ENCODE measurements around the gene CIITA. TPM values are rescaled to one million over a fixed set of nuclear protein-coding genes. Genes with fewer than 3 reads are reported as not detected.

The CIITA gene
- total RNA-seq, 4 donors from 2014 or later, result 1.2 to 26.9 (median 13.9) TPM

DNA sequence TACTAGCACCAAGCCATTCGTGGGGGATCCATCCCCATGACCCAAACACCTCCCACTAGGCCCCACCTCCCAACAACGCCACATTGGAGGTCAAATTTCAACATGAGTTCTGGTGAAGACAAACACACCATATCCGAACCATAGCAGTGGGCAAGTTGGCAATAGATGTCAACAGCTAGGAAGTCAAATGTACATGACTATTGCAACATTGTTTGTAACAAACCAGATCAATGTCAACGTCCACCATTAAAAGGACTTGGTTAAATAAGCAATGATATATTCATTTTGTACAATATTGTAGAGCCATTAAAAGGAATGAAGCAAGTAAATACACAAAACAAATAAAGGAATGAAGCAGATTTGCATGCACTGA lies 26.5 kb upstream of the CIITA start:
- intact Hi-C loops (cut with DNase I; ENCODE audit: low total_unique reads), result no loop called here
- Histone ChIP-seq H3K4me3 (no peak overlapping the region), H3K36me3 (no peaks in the 10 kb centered on the region), H3K4me1 (peaks cover 0 to 4% (median 0%) of the 10 kb centered on the region in 4 donors), H3K9me3 (no peaks in the 10 kb centered on the region), H3K27ac (no peak overlapping the region), H3K27me3 (no peaks in the 10 kb centered on the region)
- TF ChIP-seq POLR2A (IDR thresholded peaks at IDR 0.05) (no peak), POLR2AphosphoS5 (IDR thresholded peaks at IDR 0.05) (no peak), EP300 (IDR thresholded peaks at IDR 0.05; ENCODE audit: low read depth) (no peak)
- TF ChIP-seq, protein P1, sequence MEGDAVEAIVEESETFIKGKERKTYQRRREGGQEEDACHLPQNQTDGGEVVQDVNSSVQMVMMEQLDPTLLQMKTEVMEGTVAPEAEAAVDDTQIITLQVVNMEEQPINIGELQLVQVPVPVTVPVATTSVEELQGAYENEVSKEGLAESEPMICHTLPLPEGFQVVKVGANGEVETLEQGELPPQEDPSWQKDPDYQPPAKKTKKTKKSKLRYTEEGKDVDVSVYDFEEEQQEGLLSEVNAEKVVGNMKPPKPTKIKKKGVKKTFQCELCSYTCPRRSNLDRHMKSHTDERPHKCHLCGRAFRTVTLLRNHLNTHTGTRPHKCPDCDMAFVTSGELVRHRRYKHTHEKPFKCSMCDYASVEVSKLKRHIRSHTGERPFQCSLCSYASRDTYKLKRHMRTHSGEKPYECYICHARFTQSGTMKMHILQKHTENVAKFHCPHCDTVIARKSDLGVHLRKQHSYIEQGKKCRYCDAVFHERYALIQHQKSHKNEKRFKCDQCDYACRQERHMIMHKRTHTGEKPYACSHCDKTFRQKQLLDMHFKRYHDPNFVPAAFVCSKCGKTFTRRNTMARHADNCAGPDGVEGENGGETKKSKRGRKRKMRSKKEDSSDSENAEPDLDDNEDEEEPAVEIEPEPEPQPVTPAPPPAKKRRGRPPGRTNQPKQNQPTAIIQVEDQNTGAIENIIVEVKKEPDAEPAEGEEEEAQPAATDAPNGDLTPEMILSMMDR (IDR thresholded peaks at IDR 0.05), result no peak
- no peak for DNase-seq
- WGBS, 2 donors (ENCODE audit: low coverage in 1 of 2), result 60 to 83% methylated on average over 1 to 4 of the region's 4 CpGs
- in situ Hi-C loops (cut with MboI; ENCODE audit: low pct_ligation_motif_present in 1 of 4, low pct_unique_long_range_greater_than_20kb in 1 of 4, low sequenced_read_pairs in 3 of 4), result loop anchor here in 1 of 4 donors (25.0 kb wide), 1 partner anchor 88 kb away; no protein-coding TSS in a partner anchor

DNA sequence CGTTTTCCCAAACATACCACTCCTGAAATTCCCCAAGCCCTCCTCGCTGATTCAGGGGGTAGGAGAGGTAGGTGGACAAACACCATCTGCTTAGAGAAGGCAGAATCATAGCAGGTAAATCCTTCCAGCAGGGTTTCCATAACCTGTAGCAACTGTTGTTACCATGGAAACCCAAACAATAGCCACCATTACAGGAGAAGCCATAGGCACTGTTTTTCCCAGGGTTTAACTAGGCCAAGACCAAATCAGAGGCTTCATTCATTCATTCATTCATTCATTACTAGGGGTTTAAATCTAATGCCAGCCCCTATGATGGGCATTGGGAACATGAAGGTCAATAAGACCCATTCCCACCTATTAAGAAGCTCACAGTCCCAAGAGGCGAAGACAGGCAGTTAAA lies 25.5 kb upstream of the CIITA start:
- 94 to 100% methylated on average over 1 to 3 of the region's 3 CpGs for WGBS, 2 donors (ENCODE audit: low coverage in 1 of 2)

DNA sequence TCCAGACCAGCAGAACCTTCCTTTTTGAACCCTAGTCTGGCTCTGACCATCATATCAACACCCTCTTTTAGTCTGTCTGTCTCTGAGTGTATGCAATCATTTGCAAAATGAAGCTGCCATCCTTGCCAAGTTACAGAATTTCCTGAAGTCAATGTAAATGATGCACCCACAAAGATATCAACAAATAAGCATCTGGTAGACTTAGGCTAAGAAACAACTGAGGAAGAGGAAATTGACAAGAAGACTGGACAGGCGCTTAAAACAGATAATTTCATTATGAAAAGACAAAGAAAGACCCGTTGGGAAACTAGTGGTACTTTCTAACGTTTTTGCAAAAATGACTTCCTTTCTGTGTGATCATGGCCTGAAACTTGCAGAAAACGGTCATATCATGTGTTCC lies 24.7 kb upstream of the CIITA start:
- H3K9me3 ChIP-seq, result no peaks in the 10 kb centered on the region
- no peak for TF ChIP-seq POLR2A (IDR thresholded peaks at IDR 0.05)
- no peak for TF ChIP-seq POLR2AphosphoS5 (IDR thresholded peaks at IDR 0.05)
- no peak for TF ChIP-seq EP300 (IDR thresholded peaks at IDR 0.05; ENCODE audit: low read depth)
- TF ChIP-seq, protein P1 (IDR thresholded peaks at IDR 0.05), result no peak
- in situ Hi-C loops (cut with MboI; ENCODE audit: low pct_ligation_motif_present in 1 of 4, low pct_unique_long_range_greater_than_20kb in 1 of 4, low sequenced_read_pairs in 3 of 4), result loop anchor here in 1 of 4 donors (25.0 kb wide), 1 partner anchor 90 kb away; no protein-coding TSS in a partner anchor
- no peak for DNase-seq
- no peaks in the 10 kb centered on the region for H3K27me3 ChIP-seq
- H3K27ac ChIP-seq, result no peak overlapping the region
- H3K4me1 ChIP-seq, result peaks cover 0 to 4% (median 0%) of the 10 kb centered on the region in 4 donors
- intact Hi-C loops (cut with DNase I; ENCODE audit: low total_unique reads), result no loop called here
- H3K4me3 ChIP-seq, result no peak overlapping the region
- WGBS, 2 donors (ENCODE audit: low coverage in 1 of 2), result 40 to 60% methylated on average over 4 of the region's 4 CpGs
- H3K36me3 ChIP-seq, result no peaks in the 10 kb centered on the region

More for the DNA sequence above, 25.5 kb upstream of the CIITA start:
- TF ChIP-seq, protein P1 (IDR thresholded peaks at IDR 0.05), result no peak
- TF ChIP-seq POLR2A (IDR thresholded peaks at IDR 0.05), result no peak
- TF ChIP-seq POLR2AphosphoS5 (IDR thresholded peaks at IDR 0.05), result no peak
- TF ChIP-seq EP300 (IDR thresholded peaks at IDR 0.05; ENCODE audit: low read depth), result no peak
- Histone ChIP-seq H3K9me3 (no peaks in the 10 kb centered on the region), H3K4me3 (no peak overlapping the region), H3K36me3 (no peaks in the 10 kb centered on the region), H3K4me1 (peaks cover 0 to 4% (median 0%) of the 10 kb centered on the region in 4 donors), H3K27me3 (no peaks in the 10 kb centered on the region), H3K27ac (no peak overlapping the region)
- intact Hi-C loops (cut with DNase I; ENCODE audit: low total_unique reads), result no loop called here
- in situ Hi-C loops (cut with MboI; ENCODE audit: low pct_ligation_motif_present in 1 of 4, low pct_unique_long_range_greater_than_20kb in 1 of 4, low sequenced_read_pairs in 3 of 4), result loop anchor here in 1 of 4 donors (25.0 kb wide), 1 partner anchor 89 kb away; no protein-coding TSS in a partner anchor
- no peak for DNase-seq

DNA sequence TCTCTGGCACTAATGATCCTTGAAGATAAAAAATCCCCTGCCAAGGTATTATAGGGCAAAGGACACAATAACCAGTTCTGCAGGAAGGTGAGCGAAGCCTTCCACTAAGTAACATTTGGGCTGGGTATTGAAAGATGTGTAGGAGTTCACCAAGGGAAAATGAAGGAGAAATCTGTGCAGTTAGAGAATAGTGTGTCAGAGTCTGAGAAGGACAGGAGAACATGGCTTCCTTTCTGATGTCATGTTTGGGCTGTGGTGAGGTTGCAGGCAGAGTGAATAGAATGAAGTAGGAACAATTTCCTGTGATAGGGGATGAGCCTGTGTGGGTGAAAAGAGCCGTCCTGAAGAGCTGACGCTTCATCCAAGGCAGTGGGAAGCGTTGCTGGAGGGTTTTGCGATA lies 24.1 kb upstream of the CIITA start:
- WGBS, 2 donors (ENCODE audit: low coverage in 1 of 2), result 74 to 79% methylated on average over 5 of the region's 5 CpGs
- H3K4me1 ChIP-seq, result peaks cover 0 to 4% (median 0%) of the 10 kb centered on the region in 4 donors
- no peaks in the 10 kb centered on the region for H3K9me3 ChIP-seq
- in situ Hi-C loops (cut with MboI; ENCODE audit: low pct_ligation_motif_present in 1 of 4, low pct_unique_long_range_greater_than_20kb in 1 of 4, low sequenced_read_pairs in 3 of 4), result loop anchor here in 1 of 4 donors (25.0 kb wide), 1 partner anchor 91 kb away; no protein-coding TSS in a partner anchor
- H3K27me3 ChIP-seq, result no peaks in the 10 kb centered on the region
- intact Hi-C loops (cut with DNase I; ENCODE audit: low total_unique reads), result no loop called here
- TF ChIP-seq EP300 (IDR thresholded peaks at IDR 0.05; ENCODE audit: low read depth) (no peak), POLR2A (IDR thresholded peaks at IDR 0.05) (no peak), POLR2AphosphoS5 (IDR thresholded peaks at IDR 0.05) (no peak)
- TF ChIP-seq, protein P1 (IDR thresholded peaks at IDR 0.05), result no peak
- DNase-seq, result no peak
- no peak overlapping the region for H3K27ac ChIP-seq
- no peaks in the 10 kb centered on the region for H3K36me3 ChIP-seq
- no peak overlapping the region for H3K4me3 ChIP-seq

Measured in transverse colon (tissue), 4 donors.